Measurements from ENCODE around the gene RPGRIP1. TPM values are rescaled to one million over a fixed set of nuclear protein-coding genes. Genes with fewer than 3 reads are reported as not detected.

RPGRIP1 gene
- total and polyA plus RNA-seq, 9 of the 15 experiments (the other 6 are each of a cell fraction or from before 2014, with no cell fraction given), result 0.47 to 0.95 (median 0.65) TPM; not detected in 1

- 33% methylated on average over 1 of the region's 1 CpG for WGBS (ENCODE audit: insufficient coverage, low coverage, missing lambda C conversion rate)
- no peaks in the 10 kb centered on the region for H3K9me3 ChIP-seq (replicated peaks; ENCODE audit: control insufficient read depth, insufficient read depth, low read depth, low read length)
- no peaks in the 10 kb centered on the region for H3K27me3 ChIP-seq (ENCODE audit: control insufficient read depth in 2 of 2, insufficient read depth in 2 of 2, low read length in 2 of 2)
- no peaks in the 10 kb centered on the region for H4K20me1 ChIP-seq (replicated peaks; ENCODE audit: control insufficient read depth, insufficient read depth, low read length)
- no peak for DNase-seq (ENCODE audit: extremely low read depth in 1 of 4, low spot score in 3 of 4)
- no peak overlapping the region for H3K4me3 ChIP-seq
- H3K9ac ChIP-seq (ENCODE audit: insufficient read depth in 1 of 2, low read depth in 2 of 2, low read length in 2 of 2), result no peak overlapping the region
- H3K9me1 ChIP-seq (ENCODE audit: control insufficient read depth, insufficient read depth, low read length), result no peaks in the 10 kb centered on the region
- in situ Hi-C loops (cut with MboI) (no loop called here), intact Hi-C loops (cut with micrococcal nuclease) (no loop called here)
- peak; percentile 69 for FAIRE-seq
- BruUV-seq (replicated peaks), result no TSS peak
- no peaks in the 10 kb centered on the region for H3K36me3 ChIP-seq (ENCODE audit: control insufficient read depth, insufficient read depth, low read length)
- ChIA-PET POLR2A (interaction anchor here (0.9 to 1.4 kb wide), 2 partner anchors 28 to 62 kb away, joined by 3 to 4 read pairs; no protein-coding TSS in a partner anchor), CTCF (ENCODE audit: low intra/inter-chr PET ratio) (no interaction called here)
- H2AFZ ChIP-seq (ENCODE audit: low read depth, low read length), result no peak overlapping the region
- H3K27ac ChIP-seq (ENCODE audit: extremely low read depth, low read depth, low read length), result no peak overlapping the region
- no peak overlapping the region for H3K4me2 ChIP-seq (ENCODE audit: insufficient read depth, low read length)
- H3K4me1 ChIP-seq (replicated peaks in 1 of 2; ENCODE audit: control insufficient read depth in 2 of 2, insufficient read depth in 2 of 2, low read length in 2 of 2), result no peaks in the 10 kb centered on the region; a peak in 1 of 5 replicates
- ATAC-seq, result peak; percentile 77
- no peaks in the 10 kb centered on the region for H3K79me2 ChIP-seq (ENCODE audit: control insufficient read depth, insufficient read depth, low read length)
- TF ChIP-seq ZFP91 (CRISPR knock-in tag; IDR thresholded peaks at IDR 0.05), result no peak
- TF ChIP-seq REST (IDR thresholded peaks at IDR 0.05; ENCODE audit: borderline replicate concordance), result no peak
- no peak for TF ChIP-seq REST (CRISPR knock-in tag; IDR thresholded peaks at IDR 0.05; ENCODE audit: low read depth)
- TF ChIP-seq NEUROD1 (IDR thresholded peaks at IDR 0.05; ENCODE audit: borderline replicate concordance, low read depth, low read length, partially characterized antibody), result no peak
- TF ChIP-seq MLX (CRISPR knock-in tag; conservative IDR thresholded peaks at IDR 0.05), result no peak
- TF ChIP-seq MAFF (IDR thresholded peaks at IDR 0.05; ENCODE audit: low read length), result no peak
- TF ChIP-seq BCOR (IDR thresholded peaks at IDR 0.05), result no peak
- TF ChIP-seq THRAP3 (IDR thresholded peaks at IDR 0.05; ENCODE audit: borderline replicate concordance), result no peak
- TF ChIP-seq ZNF644 (tag; IDR thresholded peaks at IDR 0.05; ENCODE audit: low read depth), result no peak
- no peak for TF ChIP-seq ZNF764 (CRISPR knock-in tag; IDR thresholded peaks at IDR 0.05; ENCODE audit: low read depth)
- TF ChIP-seq ZNF512 (tag; IDR thresholded peaks at IDR 0.05), result no peak
These were observed 47.1 kb downstream of the RPGRIP1 start for GRCh38 chr14:21326972-21327371.
